LNCaP clone FGC (cell line): ENCODE data around the gene PPIH.

Experiments
- DNase-seq: peaks from one replicate; pipeline ENCODE4 v3.0.0-alpha.2; 2011; ENCODE audit warnings: low read depth
- H3K4me3 ChIP-seq: 2 replicates; pipeline ENCODE4 v1.5.1; 2011; ENCODE audit warnings: mild to moderate bottlenecking, low read depth, low read length, control low read depth
- CTCF ChIP-seq: IDR thresholded peaks from 2 replicates; pipeline ENCODE4 v1.5.1; 2012; ENCODE audit warnings: mild to moderate bottlenecking; ENCODE audit not compliant: control insufficient read depth, insufficient read depth; ENCODE audit errors: extremely low read depth

The PPIH gene

GRCh38 chr1:42682739-42683531 is 24.7 kb downstream of the PPIH start:
- no peak for DNase-seq
- H3K4me3 ChIP-seq, result peak overlapping the region; percentile 71
- TF ChIP-seq CTCF, result no peak

- no peak for DNase-seq
- peak overlapping the region; percentile 71 for H3K4me3 ChIP-seq
- no peak for TF ChIP-seq CTCF
Observed at GRCh38 chr1:42684139-42684538, 25.9 kb downstream of the PPIH start.

GRCh38 chr1:42686418-42686817 is 28.2 kb downstream of the PPIH start:
- H3K4me3 ChIP-seq, result no peak overlapping the region
- DNase-seq, result no peak
- TF ChIP-seq CTCF, result no peak

GRCh38 chr1:42689912-42690311 is 31.7 kb downstream of the PPIH start:
- no peak overlapping the region for H3K4me3 ChIP-seq
- TF ChIP-seq CTCF, result no peak
- DNase-seq, result no peak

DNA sequence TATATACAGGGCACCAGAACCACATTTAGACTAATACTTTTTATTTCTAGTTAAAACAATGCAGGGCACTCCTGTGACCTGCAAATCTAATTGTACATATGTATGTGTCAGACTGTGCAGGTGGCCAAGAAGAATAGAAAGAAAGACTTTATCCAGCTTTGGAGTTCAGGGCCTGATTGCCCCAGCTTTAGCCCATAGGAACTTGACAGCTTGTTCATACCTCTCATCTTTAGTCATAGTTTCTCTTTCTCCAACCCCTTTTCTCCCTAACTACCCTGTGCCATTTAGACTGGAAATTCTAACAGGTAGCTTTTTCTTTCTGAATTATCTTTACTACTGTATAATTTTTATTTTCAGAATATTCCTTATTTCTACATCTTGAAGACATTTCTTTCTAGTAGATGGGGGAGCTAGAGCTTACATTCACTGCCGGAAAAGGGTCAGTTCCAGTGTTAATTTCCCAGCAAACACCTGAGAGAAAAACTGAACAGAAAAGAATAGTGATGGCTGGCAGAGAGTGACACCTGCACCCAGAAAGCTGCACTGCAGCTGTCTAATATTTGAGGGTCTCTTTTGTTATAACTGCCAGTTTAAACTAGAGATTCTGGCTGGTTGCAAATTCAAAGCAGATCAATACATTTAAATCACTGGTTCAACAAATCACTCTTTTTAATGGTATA is 32.4 kb downstream of the PPIH start:
- DNase-seq, result no peak
- H3K4me3 ChIP-seq, result no peak overlapping the region
- TF ChIP-seq CTCF, result peak; percentile 24; the same call in 1 of the 2 replicates

- no peak for DNase-seq
- no peak for TF ChIP-seq CTCF
- H3K4me3 ChIP-seq, result no peak overlapping the region
Observed at GRCh38 chr1:42691157-42691498, 32.9 kb downstream of the PPIH start.

- peak overlapping the region; percentile 38 for H3K4me3 ChIP-seq
- TF ChIP-seq CTCF, result no peak
- no peak for DNase-seq
Observed at GRCh38 chr1:42692461-42692860, 34.2 kb downstream of the PPIH start.
